GM12874 (cell line): ENCODE data around the gene NTM.

ENCODE experiments used
- TF ChIP-seq, protein P1 (sequence below): IDR thresholded peaks from 2 replicates; pipeline ENCODE4 v1.5.1; 2011; ENCODE audit warnings: low read depth, mild to moderate bottlenecking, control low read depth, low read length, moderate library complexity; ENCODE audit not compliant: insufficient read depth

NTM gene

DNA sequence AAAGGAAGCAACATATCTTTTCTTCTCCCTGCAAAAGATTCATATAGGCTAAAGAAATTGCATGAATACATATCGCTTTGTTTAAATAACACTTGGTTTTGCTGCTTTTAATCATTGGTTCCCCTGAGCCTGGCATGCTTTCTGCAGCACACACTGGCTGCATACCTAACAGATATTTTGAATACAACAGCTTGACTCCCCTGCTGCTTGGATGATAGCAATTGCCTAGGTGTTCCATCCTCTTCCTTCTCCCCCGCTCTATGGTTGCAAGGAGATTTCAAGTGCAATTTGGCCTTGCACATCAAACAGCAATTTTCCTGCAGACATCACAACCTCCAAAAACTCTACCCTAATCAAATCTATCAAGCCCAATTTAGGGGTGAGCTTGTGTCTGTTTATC is 430.0 kb downstream of the NTM start:
- TF ChIP-seq, protein P1, sequence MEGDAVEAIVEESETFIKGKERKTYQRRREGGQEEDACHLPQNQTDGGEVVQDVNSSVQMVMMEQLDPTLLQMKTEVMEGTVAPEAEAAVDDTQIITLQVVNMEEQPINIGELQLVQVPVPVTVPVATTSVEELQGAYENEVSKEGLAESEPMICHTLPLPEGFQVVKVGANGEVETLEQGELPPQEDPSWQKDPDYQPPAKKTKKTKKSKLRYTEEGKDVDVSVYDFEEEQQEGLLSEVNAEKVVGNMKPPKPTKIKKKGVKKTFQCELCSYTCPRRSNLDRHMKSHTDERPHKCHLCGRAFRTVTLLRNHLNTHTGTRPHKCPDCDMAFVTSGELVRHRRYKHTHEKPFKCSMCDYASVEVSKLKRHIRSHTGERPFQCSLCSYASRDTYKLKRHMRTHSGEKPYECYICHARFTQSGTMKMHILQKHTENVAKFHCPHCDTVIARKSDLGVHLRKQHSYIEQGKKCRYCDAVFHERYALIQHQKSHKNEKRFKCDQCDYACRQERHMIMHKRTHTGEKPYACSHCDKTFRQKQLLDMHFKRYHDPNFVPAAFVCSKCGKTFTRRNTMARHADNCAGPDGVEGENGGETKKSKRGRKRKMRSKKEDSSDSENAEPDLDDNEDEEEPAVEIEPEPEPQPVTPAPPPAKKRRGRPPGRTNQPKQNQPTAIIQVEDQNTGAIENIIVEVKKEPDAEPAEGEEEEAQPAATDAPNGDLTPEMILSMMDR = no peak

DNA sequence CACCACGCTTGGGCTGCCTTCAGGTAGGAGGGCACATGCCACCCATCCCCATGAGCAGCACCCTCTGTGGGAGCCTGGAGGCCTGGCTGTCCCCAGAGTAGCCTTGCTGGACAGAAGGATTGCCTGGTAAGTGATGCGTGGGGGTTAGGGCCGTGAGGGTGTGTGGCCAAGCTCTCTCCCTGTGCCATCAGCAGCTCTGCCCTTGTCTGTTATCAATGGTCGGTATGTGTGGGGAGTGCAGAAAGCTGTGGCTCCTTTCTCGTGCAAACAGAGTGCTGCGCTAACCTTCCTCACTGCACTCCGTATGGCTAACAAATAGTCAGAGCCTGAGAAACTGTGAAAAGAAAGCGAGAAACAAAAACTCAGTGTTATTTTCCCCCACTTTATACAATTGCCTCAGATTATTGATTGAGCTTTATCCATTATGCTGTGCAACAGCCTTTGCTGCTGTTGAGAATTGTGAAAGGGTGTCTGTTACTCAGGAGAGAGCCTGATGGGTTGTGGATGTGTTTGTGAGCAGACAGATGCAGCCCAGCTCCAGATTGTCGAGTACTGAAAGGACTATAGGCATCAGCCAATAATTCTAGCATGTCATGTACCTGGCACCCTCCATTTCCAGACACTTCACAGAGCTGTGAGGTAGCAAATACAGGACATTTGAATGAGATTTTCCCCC is 432.2 kb downstream of the NTM start:
- TF ChIP-seq, protein P1 = no peak

DNA sequence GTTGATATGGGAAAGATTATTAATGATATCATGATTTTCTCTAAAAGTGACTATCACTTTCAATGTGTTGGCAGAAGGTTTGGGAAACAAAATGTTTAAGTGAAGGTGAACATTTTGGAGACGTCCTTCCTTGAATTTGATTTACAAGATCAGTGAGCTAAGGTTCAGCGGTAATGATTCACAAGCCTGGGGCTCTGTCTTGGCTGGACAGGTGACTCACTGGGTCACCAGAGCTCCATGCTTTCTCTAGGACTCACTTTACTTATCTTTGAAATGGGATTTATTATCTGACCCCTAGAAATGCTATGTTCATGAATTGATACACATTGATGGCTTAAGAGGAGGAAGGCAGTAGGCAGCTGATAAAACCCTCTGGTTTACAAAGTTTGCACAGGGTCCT is 437.5 kb downstream of the NTM start:
- TF ChIP-seq, protein P1 = no peak

DNA sequence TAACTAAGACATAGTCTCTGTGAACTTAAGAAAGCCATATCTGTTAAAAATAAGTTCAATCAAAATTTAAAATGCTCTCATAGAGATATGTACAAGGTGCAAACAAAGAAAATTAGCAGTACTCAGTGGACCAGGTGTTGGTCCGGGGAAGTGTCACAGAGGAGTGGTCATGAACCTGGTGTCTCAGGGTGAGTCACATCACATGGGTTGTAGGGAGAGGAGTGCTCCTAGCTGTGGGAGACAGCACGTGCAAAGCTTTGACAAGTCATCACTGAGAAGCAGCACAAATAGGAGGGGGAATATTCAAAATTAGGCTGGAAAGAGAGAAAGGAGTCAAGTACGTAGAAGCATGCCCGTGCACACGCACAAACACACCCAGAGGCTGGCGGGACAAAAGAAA is 438.1 kb downstream of the NTM start:
- TF ChIP-seq, protein P1 = no peak

DNA sequence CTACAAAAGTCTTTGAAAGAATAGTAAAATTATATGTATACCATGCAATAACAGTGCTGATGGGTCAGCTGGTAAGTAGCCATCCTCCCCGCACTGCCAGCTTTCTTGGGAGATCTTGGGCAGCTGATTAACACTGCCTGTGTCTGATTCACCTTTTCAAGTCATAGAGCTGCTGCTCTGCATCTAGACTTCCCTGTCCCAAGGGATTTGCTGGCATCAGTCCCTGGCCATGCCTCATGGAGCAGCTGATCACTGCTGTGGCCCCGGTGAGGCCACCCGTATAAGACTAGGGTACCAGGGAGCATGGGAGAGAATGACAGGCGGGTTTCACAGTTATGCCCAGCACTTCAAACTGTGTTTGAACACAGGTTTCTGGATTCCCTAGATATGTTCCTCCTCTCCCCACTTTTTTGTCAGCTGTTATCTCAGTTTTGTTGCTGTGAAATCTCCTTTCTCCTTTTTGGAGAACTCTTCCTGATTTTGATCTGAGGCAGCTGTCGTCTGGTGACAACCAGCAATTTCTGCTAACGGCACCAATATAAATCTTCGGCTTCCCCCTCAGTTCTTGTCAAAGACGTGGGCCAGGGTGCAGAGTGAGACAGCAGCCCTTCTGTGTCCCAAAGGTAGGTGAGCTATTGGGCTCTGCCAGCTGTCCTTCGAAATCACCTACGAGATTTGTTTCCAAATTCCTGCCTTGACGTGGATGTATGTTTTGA is 438.9 kb downstream of the NTM start:
- TF ChIP-seq, protein P1 = no peak

DNA sequence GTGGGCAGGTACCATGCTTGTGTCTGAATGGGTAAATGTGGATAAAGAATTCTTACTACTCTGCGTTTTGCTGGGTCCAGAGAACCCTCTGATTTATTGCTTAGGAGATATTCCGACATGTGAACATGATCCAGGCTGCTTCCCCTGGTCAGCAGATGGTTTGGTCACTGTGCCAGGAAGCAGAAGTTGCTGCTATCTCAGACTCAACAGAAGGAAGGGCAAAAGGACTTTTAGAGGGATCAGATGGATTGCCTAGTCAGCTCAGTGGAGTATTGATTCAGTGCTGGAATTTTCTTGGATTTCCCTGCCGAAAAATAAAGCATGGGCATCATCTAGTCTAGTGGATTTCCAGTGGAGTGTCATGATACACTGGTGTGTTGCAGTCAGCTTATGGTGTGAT is 440.1 kb downstream of the NTM start:
- TF ChIP-seq, protein P1 = no peak

DNA sequence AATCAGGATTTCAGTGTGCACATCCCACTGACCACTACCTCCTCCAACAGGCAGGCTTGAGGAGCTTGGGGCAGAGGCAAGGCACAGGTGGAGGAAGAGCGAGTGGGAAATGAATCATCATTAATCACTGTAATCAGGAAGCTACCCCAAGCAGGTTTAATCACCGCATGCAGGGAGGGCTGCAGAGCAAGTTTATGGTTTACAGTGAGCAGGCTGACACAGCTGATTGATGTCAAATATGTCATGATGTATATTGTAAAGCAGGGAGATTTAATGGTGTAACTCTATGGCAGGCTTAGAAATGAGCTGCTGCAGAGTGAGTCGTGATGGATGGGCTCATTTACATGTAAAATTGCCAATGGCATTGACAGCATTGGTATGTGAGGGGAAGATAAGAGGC is 441.0 kb downstream of the NTM start:
- TF ChIP-seq, protein P1 = no peak
